Measurements from ENCODE around the gene SH3BP1. TPM values are rescaled to one million over a fixed set of nuclear protein-coding genes. Genes with fewer than 3 reads are reported as not detected.
A peak's percentile ranks its signal among the peaks of the same experiment; 100 is the strongest.

Gene SH3BP1
- total and polyA plus RNA-seq, 2 of the 13 experiments (the other 11 are each of a cell fraction or from before 2014, with no cell fraction given): 8.4 to 18.5 TPM

GRCh38 chr22:37661160-37661924, 21.9 kb downstream of the SH3BP1 start (continued):
- no peak for TF ChIP-seq ZBED4 (CRISPR knock-in tag; IDR thresholded peaks at IDR 0.05; ENCODE audit: borderline replicate concordance)
- no peak for TF ChIP-seq TRAFD1 (CRISPR knock-in tag; IDR thresholded peaks at IDR 0.05; ENCODE audit: borderline replicate concordance)
- TF ChIP-seq ZNF264 (CRISPR knock-in tag; IDR thresholded peaks at IDR 0.05): 0 out of 2 replicates have a peak, but pooled peaks have one; percentile 32
- peak; percentile 86 for TF ChIP-seq PAXIP1 (CRISPR knock-in tag; conservative IDR thresholded peaks at IDR 0.05)
- TF ChIP-seq ISX (CRISPR knock-in tag; conservative IDR thresholded peaks at IDR 0.05): no peak
- peak; percentile 68; the same call in 1 of the 2 replicates for TF ChIP-seq CREM (IDR thresholded peaks at IDR 0.05)
- no peak for TF ChIP-seq CREM (CRISPR knock-in tag; IDR thresholded peaks at IDR 0.05)
- TF ChIP-seq KDM1A (CRISPR knock-in tag; IDR thresholded peaks at IDR 0.05): peak; percentile 70
- 0 out of 2 replicates have a peak, but pooled peaks have one; percentile 23 for TF ChIP-seq MLX (CRISPR knock-in tag; IDR thresholded peaks at IDR 0.05)
- no peak for TF ChIP-seq ZNF597 (CRISPR knock-in tag; IDR thresholded peaks at IDR 0.05)
- no peak for TF ChIP-seq ZNF800 (CRISPR knock-in tag; IDR thresholded peaks at IDR 0.05)
- 0 out of 2 replicates have a peak, but pooled peaks have one; percentile 52 for TF ChIP-seq FOXJ3 (CRISPR knock-in tag; IDR thresholded peaks at IDR 0.05; ENCODE audit: borderline replicate concordance)
- TF ChIP-seq RBFOX2 (IDR thresholded peaks at IDR 0.05; ENCODE audit: low read depth, low read length): 0 out of 2 replicates have a peak, but pooled peaks have one; percentile 15

Measured in HepG2 (cell line).